MG63 (cell line): Measurements from ENCODE around the gene ZNF793. TPM values are rescaled to one million over a fixed set of nuclear protein-coding genes. Genes with fewer than 3 reads are reported as not detected.

Experiments
- DNase-seq: peaks from one replicate; pipeline ENCODE4 v3.0.0-alpha.2; 2020
- H3K27me3 ChIP-seq: fragments of 250-450 bp; sonication (Bioruptor Pico); 2 replicates; pipeline ENCODE4 v1.5.1; 2020; ENCODE audit warnings: mild to moderate bottlenecking, moderate library complexity
- H3K36me3 ChIP-seq: fragments of 250-450 bp; sonication (Bioruptor Pico); 2 replicates; pipeline ENCODE4 v1.5.1; 2020; ENCODE audit warnings: mild to moderate bottlenecking, moderate library complexity
- H3K4me3 ChIP-seq: fragments of 250-450 bp; sonication (Bioruptor Pico); 2 replicates; pipeline ENCODE4 v1.5.1; 2020; ENCODE audit warnings: mild to moderate bottlenecking, moderate library complexity
- H3K9me3 ChIP-seq: fragments of 250-450 bp; sonication (Bioruptor Pico); 2 replicates; pipeline ENCODE4 v1.5.1; 2020; ENCODE audit warnings: mild to moderate bottlenecking, moderate library complexity
- total RNA-seq: library from RNA; depleted of rRNA; stranded (reverse); fragments of >200 nt; shearing (Covaris generic); gene quantifications from 2 replicates; pipeline ENCODE4 v1.2.3, GENCODE V29; 2014; ENCODE audit warnings: low replicate concordance; rRNA removed

The ZNF793 gene
- total RNA-seq, 1 experiment from 2014 or later: not detected

DNA sequence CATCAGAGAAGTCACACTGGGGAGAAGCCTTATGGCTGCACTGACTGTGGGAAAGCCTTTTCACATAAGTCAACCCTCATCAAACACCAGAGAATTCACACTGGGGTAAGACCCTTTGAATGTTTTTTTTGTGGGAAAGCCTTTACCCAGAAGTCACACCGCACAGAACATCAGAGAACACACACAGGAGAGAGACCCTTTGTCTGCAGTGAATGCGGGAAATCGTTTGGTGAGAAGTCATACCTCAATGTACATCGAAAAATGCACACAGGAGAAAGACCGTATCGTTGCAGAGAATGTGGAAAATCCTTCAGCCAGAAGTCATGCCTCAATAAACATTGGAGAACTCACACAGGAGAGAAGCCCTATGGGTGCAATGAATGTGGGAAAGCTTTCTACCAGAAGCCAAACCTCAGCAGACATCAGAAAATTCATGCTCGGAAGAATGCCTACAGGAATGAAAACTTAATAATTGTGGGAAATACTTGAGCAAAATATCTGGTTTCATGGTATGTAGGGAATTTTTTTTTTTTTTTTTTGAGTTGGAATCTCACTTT lies 30.7 kb downstream of the ZNF793 start:
- Histone ChIP-seq H3K4me3 (no peak overlapping the region), H3K27me3 (no peaks in the 10 kb centered on the region), H3K36me3 (no peaks in the 10 kb centered on the region), H3K9me3 (peaks cover 14% of the 10 kb centered on the region)
- no peak for DNase-seq

DNA sequence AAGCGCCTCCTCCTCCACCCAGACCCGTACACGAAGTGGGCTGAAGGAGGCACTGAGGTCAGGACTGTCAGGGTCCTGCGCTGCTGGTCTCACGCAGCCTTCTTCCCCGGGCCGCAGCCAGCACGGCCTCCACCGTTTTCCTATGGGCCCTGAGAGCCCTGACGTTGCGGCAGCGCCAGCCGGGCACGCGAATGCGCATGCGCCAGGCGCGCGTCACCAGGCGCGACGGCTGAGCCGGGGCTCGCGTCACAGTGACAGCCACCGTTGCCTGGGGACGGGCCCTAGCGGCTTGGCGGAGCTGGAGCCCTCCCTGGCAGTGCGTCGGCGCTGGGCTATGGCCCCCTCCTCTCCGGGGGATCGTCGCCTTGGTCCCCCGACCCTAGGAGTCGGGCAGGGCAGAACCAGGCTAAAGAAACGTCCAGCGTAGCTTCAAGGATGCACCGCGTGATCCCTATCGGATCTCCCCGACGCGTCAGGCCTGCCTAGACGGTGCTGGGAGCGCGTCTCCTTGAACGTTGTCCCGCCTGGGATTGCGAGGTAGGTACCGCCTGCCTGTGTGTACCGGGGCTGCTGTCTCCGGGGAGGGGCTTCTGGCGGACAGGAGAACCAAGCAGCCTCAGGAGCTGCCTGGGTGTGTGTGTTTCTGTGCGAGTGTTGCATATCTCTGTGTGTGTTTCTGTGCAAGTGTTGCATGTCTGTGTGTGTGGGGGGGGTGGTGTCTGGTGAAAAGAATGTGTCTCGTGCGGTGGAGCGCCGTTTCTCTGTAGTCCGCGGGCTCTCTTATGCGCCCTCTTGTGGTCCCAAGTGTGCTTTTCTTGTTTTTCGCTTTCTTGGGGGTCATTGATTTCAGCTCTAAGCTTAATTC lies 44.6 kb downstream of the ZNF793 start:
- no peaks in the 10 kb centered on the region for H3K36me3 ChIP-seq
- peaks cover 28% of the 10 kb centered on the region for H3K9me3 ChIP-seq
- DNase-seq: no peak
- H3K4me3 ChIP-seq: no peak overlapping the region
- H3K27me3 ChIP-seq: no peaks in the 10 kb centered on the region

DNA sequence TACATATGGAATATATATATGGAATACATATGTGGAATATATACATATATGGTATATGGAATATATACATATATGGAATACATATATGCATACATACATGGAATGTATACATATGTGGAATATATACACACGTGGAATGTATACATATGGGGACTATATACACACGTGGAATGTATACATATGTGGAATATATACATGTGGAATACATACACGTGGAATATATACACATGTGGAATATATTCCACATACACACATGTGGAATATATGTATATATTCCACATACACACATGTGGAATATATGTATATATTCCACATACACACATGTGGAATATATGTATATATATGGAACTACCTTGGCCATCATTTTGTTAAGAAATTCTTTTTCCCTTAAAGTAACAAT lies 56.8 kb downstream of the ZNF793 start:
- H3K36me3 ChIP-seq: peaks cover 9% of the 10 kb centered on the region; the same call in 1 of the 2 replicates
- peaks cover 70% of the 10 kb centered on the region for H3K9me3 ChIP-seq

DNA sequence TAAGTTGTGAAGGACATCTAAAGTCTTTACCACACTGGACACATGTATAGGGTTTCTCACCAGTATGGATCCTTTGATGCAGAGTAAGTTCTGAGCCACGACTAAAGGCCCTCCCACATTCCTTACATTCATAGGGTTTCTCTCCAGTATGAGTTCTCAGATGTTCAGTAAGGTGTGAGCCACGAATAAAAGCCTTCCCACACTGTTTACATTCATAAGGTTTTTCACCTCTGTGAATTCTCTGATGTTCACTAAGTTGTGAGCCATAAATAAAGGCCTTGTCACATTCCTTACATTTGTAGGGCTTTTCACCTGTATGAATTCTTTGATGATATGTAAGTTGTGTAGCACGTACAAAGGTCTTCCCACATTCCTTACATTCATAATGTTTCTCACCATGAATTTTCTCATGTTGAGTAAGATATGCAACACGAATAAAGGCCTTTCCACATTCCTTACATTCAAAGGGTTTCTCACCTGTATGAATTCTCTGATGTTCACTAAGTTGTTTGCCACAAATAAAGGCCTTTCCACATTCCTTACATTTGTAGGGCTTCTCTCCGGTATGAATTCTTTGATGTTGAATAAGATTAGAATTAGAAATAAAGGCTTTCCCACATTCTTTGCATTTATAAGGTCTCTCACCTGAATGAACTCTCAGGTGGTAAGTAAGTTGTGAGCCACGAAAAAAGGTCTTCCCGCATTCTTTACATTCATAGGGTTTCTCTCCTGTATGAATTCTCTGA lies 58.1 kb downstream of the ZNF793 start:
- no peaks in the 10 kb centered on the region for H3K27me3 ChIP-seq
- peaks cover 9% of the 10 kb centered on the region; the same call in 1 of the 2 replicates for H3K36me3 ChIP-seq
- H3K9me3 ChIP-seq: peaks cover 69% of the 10 kb centered on the region
- DNase-seq: no peak
- no peak overlapping the region for H3K4me3 ChIP-seq

More for the DNA sequence above, 56.8 kb downstream of the ZNF793 start:
- H3K4me3 ChIP-seq: no peak overlapping the region
- no peaks in the 10 kb centered on the region for H3K27me3 ChIP-seq
- no peak for DNase-seq

DNA sequence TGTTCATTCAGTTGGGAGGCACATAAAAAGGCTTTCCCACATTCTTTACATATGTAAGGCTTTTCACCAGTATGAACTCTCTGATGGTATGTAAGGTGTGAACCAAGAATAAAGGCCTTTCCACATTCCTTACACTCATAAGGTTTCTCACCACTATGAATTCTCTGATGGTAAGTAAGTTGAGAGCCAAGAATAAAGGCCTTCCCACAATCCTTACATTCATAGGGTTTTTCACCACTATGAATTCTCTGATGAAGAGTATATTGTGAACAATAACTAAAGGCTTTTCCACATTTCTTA lies 58.6 kb downstream of the ZNF793 start:
- Histone ChIP-seq H3K36me3 (peaks cover 9% of the 10 kb centered on the region; the same call in 1 of the 2 replicates), H3K9me3 (peaks cover 70% of the 10 kb centered on the region), H3K4me3 (no peak overlapping the region), H3K27me3 (no peaks in the 10 kb centered on the region)
- DNase-seq: no peak

DNA sequence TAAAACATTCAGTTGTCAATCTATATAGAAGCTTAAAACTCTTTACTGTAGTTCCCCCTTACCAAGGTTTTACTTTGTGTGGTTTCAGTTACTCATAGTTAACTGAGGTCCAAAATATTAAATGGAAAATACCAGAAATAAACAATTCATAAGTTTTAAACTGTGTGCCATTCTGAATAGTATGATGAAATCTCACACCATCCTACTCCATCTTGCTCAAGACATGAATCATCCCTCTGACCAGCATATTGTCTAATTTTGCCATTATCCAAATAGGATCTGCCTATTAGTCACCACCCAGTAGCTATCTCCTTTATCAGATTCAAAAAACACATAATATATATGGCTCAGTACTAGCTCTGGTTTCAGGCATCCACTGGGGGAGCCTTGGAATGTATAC lies 65.5 kb downstream of the ZNF793 start:
- DNase-seq: no peak
- Histone ChIP-seq H3K4me3 (no peak overlapping the region), H3K36me3 (no peaks in the 10 kb centered on the region; the same call in 1 of the 2 replicates), H3K27me3 (no peaks in the 10 kb centered on the region), H3K9me3 (peaks cover 44% of the 10 kb centered on the region)

DNA sequence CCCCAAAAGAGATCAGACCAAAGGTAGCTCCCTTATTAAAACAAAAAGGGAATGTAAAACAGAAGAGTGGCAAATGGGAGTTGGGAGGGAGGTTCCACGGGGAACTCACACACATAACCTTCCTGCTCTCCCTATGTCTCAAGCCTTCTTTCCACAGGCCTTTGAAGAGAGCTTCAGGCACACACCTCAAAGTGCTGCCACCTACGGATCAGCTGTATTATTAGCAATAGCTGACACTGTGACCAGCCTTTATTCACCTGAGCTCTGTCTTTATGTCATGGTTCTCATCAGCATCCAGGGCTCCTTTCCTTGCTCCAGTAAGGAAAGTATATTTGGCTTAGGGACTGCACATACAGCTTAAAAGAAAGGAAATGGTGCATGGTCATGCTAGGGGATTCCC lies 76.6 kb downstream of the ZNF793 start:
- peaks cover 17% of the 10 kb centered on the region for H3K36me3 ChIP-seq
- H3K4me3 ChIP-seq: no peak overlapping the region
- peaks cover 36% of the 10 kb centered on the region for H3K9me3 ChIP-seq
- H3K27me3 ChIP-seq: no peaks in the 10 kb centered on the region
- DNase-seq: no peak

Other genes with a start within 250 kb of the ZNF793 start
- 3.4 and 5.9 TPM in 2 replicates for gene ZNF527, start 135.8 kb upstream of the ZNF793 start, total RNA-seq
- 2.0 and 2.5 TPM in 2 replicates for gene ZNF569, start 39.5 kb upstream of the ZNF793 start, total RNA-seq
- gene ZNF570, start 37.6 kb upstream of the ZNF793 start, total RNA-seq: not detected in 2 replicates
- gene ZNF571, start 87.9 kb downstream of the ZNF793 start, total RNA-seq: 3.0 and 13.6 TPM in 2 replicates
- gene ZNF540, start 87.9 kb downstream of the ZNF793 start, total RNA-seq: 0.12 TPM in 1 of 2 replicates, not detected in the other
- 27.0 and 30.2 TPM in 2 replicates for gene ZFP30, start 148.5 kb downstream of the ZNF793 start, total RNA-seq
- 0.89 and 1.3 TPM in 2 replicates for gene ZNF607, start 212.8 kb downstream of the ZNF793 start, total RNA-seq